Muscle layer of duodenum (tissue), 2 donors: Measurements from ENCODE around the gene RIPK3.

Source experiments
- H3K27ac ChIP-seq: one replicate; pipeline ENCODE4 v1.7.0; 2013; ENCODE audit warnings: mild to moderate bottlenecking, low read length
- H3K27me3 ChIP-seq: one replicate; pipeline ENCODE4 v1.7.0; 2013; ENCODE audit warnings: low read depth, mild to moderate bottlenecking, control low read depth, low read length
- H3K36me3 ChIP-seq, 2 donors: one replicate each; pipeline ENCODE4 v1.7.0; 2013; ENCODE audit warnings: low read length in 2 of 2, control low read depth in 1 of 2, mild to moderate bottlenecking in 1 of 2; ENCODE audit not compliant: insufficient read depth in 2 of 2, control insufficient read depth in 1 of 2
- H3K4me1 ChIP-seq, 2 donors: one replicate each; pipeline ENCODE4 v1.7.0; 2013; ENCODE audit warnings: low read length in 2 of 2, mild to moderate bottlenecking in 2 of 2, control low read depth in 1 of 2, moderate library complexity in 1 of 2; ENCODE audit not compliant: insufficient read depth in 2 of 2, control insufficient read depth in 1 of 2
- H3K4me3 ChIP-seq, 2 donors: one replicate each; pipeline ENCODE4 v1.7.0; 2013; ENCODE audit warnings: low read length in 2 of 2, low read depth in 1 of 2, mild to moderate bottlenecking in 1 of 2
- H3K9me3 ChIP-seq, 2 donors: one replicate each; pipeline ENCODE4 v1.7.0; 2013; ENCODE audit warnings: low read length in 2 of 2, control low read depth in 1 of 2, mild to moderate bottlenecking in 1 of 2; ENCODE audit not compliant: control insufficient read depth in 1 of 2
- donor health status: healthy.

The RIPK3 gene

GRCh38 chr14:24368562-24369252 is 28.9 kb upstream of the RIPK3 start:
- H3K36me3 ChIP-seq = peaks cover 0 to 22% of the 10 kb centered on the region in 2 donors
- H3K4me3 ChIP-seq = peak overlapping the region; percentile 64 to 79
- H3K27me3 ChIP-seq = no peaks in the 10 kb centered on the region
- H3K9me3 ChIP-seq = no peaks in the 10 kb centered on the region
- peaks cover 7 to 25% of the 10 kb centered on the region in 2 donors for H3K4me1 ChIP-seq
- peak overlapping the region; percentile 82 for H3K27ac ChIP-seq

GRCh38 chr14:24368212-24368561 is 28.4 kb upstream of the RIPK3 start:
- Histone ChIP-seq H3K9me3 (no peaks in the 10 kb centered on the region), H3K36me3 (peaks cover 0 to 19% of the 10 kb centered on the region in 2 donors), H3K27me3 (no peaks in the 10 kb centered on the region), H3K4me1 (peaks cover 7 to 25% of the 10 kb centered on the region in 2 donors), H3K4me3 (peak overlapping the region; percentile 64 to 79), H3K27ac (peak overlapping the region; percentile 82)

GRCh38 chr14:24367514-24368211 is 27.9 kb upstream of the RIPK3 start, which contains the start of gene NFATC4:
Gene NFATC4 (plus strand): TSS chr14:24368184. CDS start chr14:24368341, 157 bp downstream.
- Histone ChIP-seq H3K27ac (peak within 1 kb of the TSS; percentile 95), H3K4me1 (peaks cover 7 to 25% of the 10 kb centered on the region in 2 donors), H3K27me3 (no peaks in the 10 kb centered on the region), H3K36me3 (peaks cover 0 to 14% of the 10 kb centered on the region in 2 donors), H3K4me3 (peak within 1 kb of the TSS; percentile 71 to 79), H3K9me3 (no peaks in the 10 kb centered on the region)

GRCh38 chr14:24366721-24367513 is 27.1 kb upstream of the RIPK3 start:
- H3K36me3 ChIP-seq = peaks cover 0 to 7% of the 10 kb centered on the region in 2 donors
- H3K27me3 ChIP-seq = no peaks in the 10 kb centered on the region
- peaks cover 7 to 18% of the 10 kb centered on the region in 2 donors for H3K4me1 ChIP-seq

GRCh38 chr14:24366413-24366720 is 26.6 kb upstream of the RIPK3 start:
- H3K27ac ChIP-seq = peak overlapping the region; percentile 95
- peaks cover 0 to 4% of the 10 kb centered on the region in 2 donors for H3K36me3 ChIP-seq
- peak overlapping the region; percentile 71 to 79 for H3K4me3 ChIP-seq
- H3K9me3 ChIP-seq = no peaks in the 10 kb centered on the region
- peaks cover 7 to 16% of the 10 kb centered on the region in 2 donors for H3K4me1 ChIP-seq
- no peaks in the 10 kb centered on the region for H3K27me3 ChIP-seq

More at GRCh38 chr14:24366721-24367513, 27.1 kb upstream of the RIPK3 start:
- Histone ChIP-seq H3K4me3 (peak overlapping the region; percentile 71 to 79), H3K27ac (peak overlapping the region; percentile 95), H3K9me3 (no peaks in the 10 kb centered on the region)

GRCh38 chr14:24365600-24366412 is 26.0 kb upstream of the RIPK3 start:
- H3K9me3 ChIP-seq = no peaks in the 10 kb centered on the region
- H3K4me1 ChIP-seq = peaks cover 7 to 14% of the 10 kb centered on the region in 2 donors
- H3K36me3 ChIP-seq = no peaks in the 10 kb centered on the region
- no peaks in the 10 kb centered on the region for H3K27me3 ChIP-seq
- peak overlapping the region; percentile 71 to 79 for H3K4me3 ChIP-seq
- H3K27ac ChIP-seq = peak overlapping the region; percentile 95

GRCh38 chr14:24364841-24365240 is 25.1 kb upstream of the RIPK3 start:
- H3K4me3 ChIP-seq = no peak overlapping the region

GRCh38 chr14:24363401-24363800 is 23.6 kb upstream of the RIPK3 start:
- no peaks in the 10 kb centered on the region for H3K9me3 ChIP-seq
- no peak overlapping the region for H3K27ac ChIP-seq
- no peaks in the 10 kb centered on the region for H3K36me3 ChIP-seq
- H3K27me3 ChIP-seq = no peaks in the 10 kb centered on the region
- H3K4me3 ChIP-seq = no peak overlapping the region
- H3K4me1 ChIP-seq = peaks cover 7 to 8% of the 10 kb centered on the region in 2 donors

More at GRCh38 chr14:24364841-24365240, 25.1 kb upstream of the RIPK3 start:
- Histone ChIP-seq H3K27ac (peak overlapping the region; percentile 95), H3K27me3 (no peaks in the 10 kb centered on the region), H3K4me1 (peaks cover 7 to 8% of the 10 kb centered on the region in 2 donors), H3K36me3 (no peaks in the 10 kb centered on the region), H3K9me3 (no peaks in the 10 kb centered on the region)

GRCh38 chr14:24362241-24362960 is 22.6 kb upstream of the RIPK3 start:
- no peaks in the 10 kb centered on the region for H3K9me3 ChIP-seq
- peaks cover 7 to 8% of the 10 kb centered on the region in 2 donors for H3K4me1 ChIP-seq
- no peak overlapping the region for H3K27ac ChIP-seq
- no peaks in the 10 kb centered on the region for H3K27me3 ChIP-seq
- H3K4me3 ChIP-seq = no peak overlapping the region
- no peaks in the 10 kb centered on the region for H3K36me3 ChIP-seq

- Histone ChIP-seq H3K27ac (no peak overlapping the region), H3K9me3 (no peaks in the 10 kb centered on the region), H3K4me1 (peaks cover 7 to 8% of the 10 kb centered on the region in 2 donors), H3K27me3 (no peaks in the 10 kb centered on the region), H3K36me3 (no peaks in the 10 kb centered on the region), H3K4me3 (no peak overlapping the region)
Observed at GRCh38 chr14:24361326-24361725, 21.5 kb upstream of the RIPK3 start.
